H1 (cell line): Measurements from ENCODE around the gene PSMC3IP. TPM values are rescaled to one million over a fixed set of nuclear protein-coding genes. Genes with fewer than 3 reads are reported as not detected.

Experiments used
- CTCF ChIA-PET: fragments of 300-600 bp; sonication (Branson Sonifier 250); formaldehyde crosslinking; loops from one replicate; lab custom pipeline; 2021; ENCODE audit not compliant: partially characterized antibody; lab: Charles Lee
- POLR2A ChIA-PET: fragments of 300-600 bp; sonication (Branson Sonifier 250); formaldehyde crosslinking; loops from one replicate; lab custom pipeline; 2021; ENCODE audit warnings: inconsistent platforms; ENCODE audit not compliant: partially characterized antibody; lab: Charles Lee
- DNase-seq, 2 experiments: peaks; one replicate each; pipeline versions ENCODE4 v3.0.0 to v3.0.0-alpha.2; 2010 to 2022; ENCODE audit warnings: low spot score in 2 of 2, low read depth in 1 of 2, mixed read lengths in 1 of 2
- FAIRE-seq: peaks from 2 replicates; lab custom pipeline; 2011; peaks lifted over from hg19 to GRCh38; lab: Jason Lieb, UNC
- H2AFZ ChIP-seq: 2 replicates; pipeline ENCODE4 v1.8.1; 2012; ENCODE audit warnings: low read length, inconsistent platforms
- H2AK5ac ChIP-seq: 2 replicates; pipeline ENCODE4 v1.6.1; 2013; ENCODE audit warnings: low read depth, low read length
- H2BK120ac ChIP-seq: replicated peaks from 2 replicates; pipeline ENCODE3; 2013; ENCODE audit warnings: low read depth, low read length, inconsistent platforms
- H2BK12ac ChIP-seq: 2 replicates; pipeline ENCODE4 v1.6.1; 2013; ENCODE audit warnings: low read depth, low read length
- H2BK15ac ChIP-seq: 2 replicates; pipeline ENCODE4 v1.6.1; 2013; ENCODE audit warnings: low read length
- H2BK20ac ChIP-seq: 2 replicates; pipeline ENCODE4 v1.6.1; 2013; ENCODE audit warnings: low read length
- H2BK5ac ChIP-seq: 2 replicates; pipeline ENCODE4 v1.6.1; 2013; ENCODE audit warnings: low read depth, low read length
- H3K14ac ChIP-seq: 2 replicates; pipeline ENCODE4 v1.6.1; 2013; ENCODE audit warnings: inconsistent platforms; ENCODE audit not compliant: insufficient read length
- H3K18ac ChIP-seq: 2 replicates; pipeline ENCODE4 v1.6.1; 2013; ENCODE audit warnings: low read length; ENCODE audit errors: extremely low read depth
- H3K23ac ChIP-seq: 2 replicates; pipeline ENCODE4 v1.6.1; 2013; ENCODE audit warnings: inconsistent platforms; ENCODE audit not compliant: insufficient read length
- H3K23me2 ChIP-seq: 2 replicates; pipeline ENCODE4 v1.6.1; 2013; ENCODE audit warnings: low read depth, low read length
- H3K27ac ChIP-seq: 2 replicates; pipeline ENCODE4 v1.6.1; 2011; ENCODE audit warnings: low read depth, low read length, inconsistent platforms
- H3K27me3 ChIP-seq, 4 experiments: replicated peaks in 1 of 4; 1 replicate in 1 of 4; 2 replicates in 3 of 4; pipeline versions ENCODE4 v1.6.1 to v1.8.1; 2011 to 2013; ENCODE audit warnings: low read length in 3 of 4, mild to moderate bottlenecking in 3 of 4, inconsistent platforms in 2 of 4, mixed read lengths in 2 of 4, moderate library complexity in 1 of 4; ENCODE audit not compliant: control insufficient read depth in 3 of 4, insufficient read depth in 3 of 4; ENCODE audit errors: extremely low read depth in 1 of 4
- H3K36me3 ChIP-seq, 4 experiments: 2 replicates each; pipeline versions ENCODE4 v1.6.1 to v1.8.1; 2011 to 2013; ENCODE audit warnings: mild to moderate bottlenecking in 4 of 4, low read length in 3 of 4, moderate library complexity in 2 of 4, control low read depth in 1 of 4, inconsistent platforms in 1 of 4; ENCODE audit not compliant: insufficient read depth in 4 of 4, control insufficient read depth in 2 of 4
- H3K4ac ChIP-seq: replicated peaks from 2 replicates; pipeline ENCODE3; 2013; ENCODE audit warnings: low read length, low read depth, mixed read lengths, inconsistent platforms; ENCODE audit not compliant: insufficient read length
- H3K4me1 ChIP-seq, 4 experiments: replicated peaks in 1 of 4; 1 replicate in 1 of 4; 2 replicates in 3 of 4; pipeline versions ENCODE4 v1.6.1 to v1.8.1; 2011 to 2013; ENCODE audit warnings: low read length in 3 of 4, inconsistent platforms in 2 of 4, mixed read lengths in 1 of 4; ENCODE audit not compliant: insufficient read depth in 4 of 4, control insufficient read depth in 3 of 4
- H3K4me2 ChIP-seq, 2 experiments: 2 replicates each; pipeline versions ENCODE4 v1.6.1 to v1.8.1; 2011 to 2013; ENCODE audit warnings: low read depth in 2 of 2, low read length in 2 of 2, control low read depth in 1 of 2, inconsistent platforms in 1 of 2, mild to moderate bottlenecking in 1 of 2; ENCODE audit not compliant: insufficient read depth in 1 of 2
- H3K4me3 ChIP-seq, 4 experiments: fragments of 200-600, 300-600 bp in 1 of 4; sonication (generic), shearing (Covaris generic), sonication (Bioruptor Twin) in 1 of 4; 2 replicates each; pipeline versions ENCODE4 v1.5.1 to v1.8.1; 2011 to 2016; ENCODE audit warnings: low read length in 4 of 4, low read depth in 3 of 4, control low read depth in 2 of 4, inconsistent platforms in 2 of 4, mild to moderate bottlenecking in 2 of 4, mixed read lengths in 1 of 4, moderate library complexity in 1 of 4; ENCODE audit not compliant: insufficient read depth in 2 of 4; ENCODE audit errors: extremely low read depth in 1 of 4
- H3K56ac ChIP-seq: replicated peaks from 2 replicates; pipeline ENCODE3; 2013; ENCODE audit warnings: low read depth, mild to moderate bottlenecking, mixed read lengths, low read length, inconsistent platforms; ENCODE audit not compliant: insufficient read length
- H3K79me1 ChIP-seq: 2 replicates; pipeline ENCODE4 v1.6.1; 2013; ENCODE audit warnings: low read depth, low read length, control low read depth
- H3K79me2 ChIP-seq, 2 experiments: 2 replicates each; pipeline versions ENCODE4 v1.6.1 to v1.8.1; 2012 to 2013; ENCODE audit warnings: low read length in 2 of 2, mild to moderate bottlenecking in 2 of 2, inconsistent platforms in 1 of 2; ENCODE audit not compliant: insufficient read depth in 2 of 2, control insufficient read depth in 1 of 2
- H3K9ac ChIP-seq, 4 experiments: replicated peaks in 1 of 4; 1 replicate in 1 of 4; 2 replicates in 3 of 4; pipeline versions ENCODE4 v1.6.1 to v1.8.1; 2011 to 2013; ENCODE audit warnings: low read depth in 3 of 4, low read length in 3 of 4, control low read depth in 2 of 4, mild to moderate bottlenecking in 2 of 4, moderate library complexity in 2 of 4, inconsistent platforms in 1 of 4; ENCODE audit errors: extremely low read depth in 1 of 4
- H3K9me3 ChIP-seq, 2 experiments: 2 replicates each; pipeline versions ENCODE4 v1.6.1 to v1.8.1; 2012 to 2013; ENCODE audit warnings: mild to moderate bottlenecking in 2 of 2, moderate library complexity in 2 of 2, control low read depth in 1 of 2, inconsistent platforms in 1 of 2, low read depth in 1 of 2, low read length in 1 of 2, mixed read lengths in 1 of 2; ENCODE audit not compliant: insufficient read depth in 2 of 2
- H4K20me1 ChIP-seq, 2 experiments: replicated peaks in 1 of 2; 2 replicates each; pipeline versions ENCODE3 to v1.8.1; 2011 to 2013; ENCODE audit warnings: inconsistent platforms in 2 of 2, low read length in 2 of 2, mild to moderate bottlenecking in 1 of 2; ENCODE audit not compliant: insufficient read depth in 2 of 2, control insufficient read depth in 1 of 2
- H4K5ac ChIP-seq: 2 replicates; pipeline ENCODE4 v1.6.1; 2013; ENCODE audit warnings: low read length, low read depth, mixed read lengths, inconsistent platforms; ENCODE audit not compliant: insufficient read length
- H4K8ac ChIP-seq: 2 replicates; pipeline ENCODE4 v1.8.0; 2013; ENCODE audit warnings: mild to moderate bottlenecking, moderate library complexity, low read length, inconsistent platforms; ENCODE audit not compliant: insufficient read depth; ENCODE audit errors: extremely low read depth
- H4K91ac ChIP-seq: replicated peaks from 2 replicates; pipeline ENCODE3; 2013; ENCODE audit warnings: low read length, mixed read lengths, inconsistent platforms; ENCODE audit not compliant: insufficient read length
- CBX5 ChIP-seq: fragments of 300-800, 300-1000 bp; sonication (generic); IDR thresholded peaks from 2 replicates; pipeline ENCODE4 v1.7.1; 2016; ENCODE audit warnings: antibody characterized with exemption, low read length, low read depth
- CREB1 ChIP-seq: IDR thresholded peaks from 2 replicates; pipeline ENCODE4 v1.6.1; 2012; ENCODE audit warnings: inconsistent platforms
- PHF8 ChIP-seq: fragments of 200-600 bp; sonication (generic); conservative IDR thresholded peaks from 2 replicates; pipeline ENCODE4 v1.7.1; 2012; ENCODE audit warnings: low read depth, mild to moderate bottlenecking, inconsistent platforms, low read length, moderate library complexity
- POLR2AphosphoS5 ChIP-seq: IDR thresholded peaks from 2 replicates; pipeline ENCODE4 v1.6.1; 2011; ENCODE audit warnings: low read depth, low read length
- WGBS, 2 experiments: shearing (Covaris generic) in 1 of 2; methylation state at CpG; one replicate each; pipeline versions ENCODE4 v1.1.6 to v1.1.7; 2013 to 2015; ENCODE audit warnings: low lambda C conversion rate in 2 of 2, mixed read lengths in 2 of 2, inconsistent platforms in 1 of 2, low coverage in 1 of 2, missing lambda C conversion rate in 1 of 2; ENCODE audit not compliant: insufficient replicate concordance in 2 of 2, insufficient coverage in 1 of 2, insufficient read length in 1 of 2; ENCODE audit errors: extremely low coverage in 1 of 2, missing lambda C conversion rate in 1 of 2; 5-methylcytosine and 5-hydroxymethylcytosine counted together
- polyA plus RNA-seq, 7 experiments: library from polyadenylated mRNA; depleted of rRNA in 3 of 7; stranded (reverse) in 5 of 7; unstranded in 2 of 7; fragments of >200 nt in 5 of 7; fragments of 200-250 nt in 2 of 7; gene quantifications; 1 replicate in 5 of 7; 2 replicates in 1 of 7; 4 replicates in 1 of 7; pipeline versions ENCODE4 v1.2.1 to v1.2.3, GENCODE V29; 2011 to 2013; ENCODE audit warnings: missing spikeins in 2 of 7, mixed read lengths in 2 of 7
- total RNA-seq: library from RNA; stranded (reverse); fragmentation: NEBNext Ultra II Directional; extraction: Animal tissue kit (Norgen Biotek cat#: 25700); gene quantifications from 2 replicates; pipeline ENCODE4 v1.2.1, GENCODE V29; 2021

PSMC3IP gene
- total and polyA plus RNA-seq, 2 of the 8 experiments (the other 6 are each of a cell fraction or from before 2014, with no cell fraction given) = 11.5 to 21.9 TPM

GRCh38 chr17:42603318-42603717 lies 25.8 kb upstream of the PSMC3IP start:
- 96% methylated on average over 7 of the region's 7 CpGs; no CpG with 5 or more reads in 1 of the 2 experiments for WGBS, 2 experiments
- Histone ChIP-seq H3K9me3 (no peaks in the 10 kb centered on the region), H4K8ac (no peak overlapping the region), H4K5ac (no peak overlapping the region), H2BK12ac (no peak overlapping the region), H2BK5ac (no peak overlapping the region), H3K56ac (no peak overlapping the region), H3K4me2 (no peak overlapping the region), H3K27me3 (no peaks in the 10 kb centered on the region), H3K79me2 (peaks cover 8 to 75% of the 10 kb centered on the region in 2 experiments), H3K9ac (no peak overlapping the region), H2BK20ac (no peak overlapping the region), H3K4ac (no peak overlapping the region), H3K27ac (no peak overlapping the region), H3K79me1 (peaks cover 9% of the 10 kb centered on the region), H3K23me2 (peaks cover 3% of the 10 kb centered on the region), H4K91ac (no peak overlapping the region), H3K18ac (no peak overlapping the region), H3K36me3 (no peaks in the 10 kb centered on the region), H4K20me1 (peaks cover 0 to 1% of the 10 kb centered on the region in 2 experiments), H3K23ac (no peak overlapping the region), H2AK5ac (no peak overlapping the region), H3K4me1 (peaks cover 0 to 3% (median 1%) of the 10 kb centered on the region in 4 experiments; a peak in 4 of 7 replicates), H3K4me3 (no peak overlapping the region), H2BK15ac (no peak overlapping the region), H2BK120ac (no peak overlapping the region), H3K14ac (no peak overlapping the region), H2AFZ (no peak overlapping the region)
- no peak for TF ChIP-seq POLR2AphosphoS5
- no peak for TF ChIP-seq CREB1
- TF ChIP-seq CBX5 = no peak
- no peak for TF ChIP-seq PHF8
- DNase-seq (no peak), FAIRE-seq (no peak)
- POLR2A ChIA-PET = no interaction called here
- CTCF ChIA-PET = interaction anchor here (3.2 kb wide), 1 partner anchor 25 kb away, joined by 16 read pairs; the partner anchor contains the start of gene PSMC3IP
